Cortex of kidney (tissue), 1 donor: ENCODE measurements around the gene FRRS1L.
"Not testable (repeated sequence)": the region's sequence is repeated elsewhere in the genome, so short reads cannot be mapped to it uniquely, and the experiment has no call there.

Source experiments
- DNase-seq: peaks from one replicate; lab custom pipeline; 2025; lab: John Stamatoyannopoulos, UW

FRRS1L gene

GRCh38 chr9:109129470-109130197 is 37.4 kb downstream of the FRRS1L start:
- no peak for DNase-seq

DNA sequence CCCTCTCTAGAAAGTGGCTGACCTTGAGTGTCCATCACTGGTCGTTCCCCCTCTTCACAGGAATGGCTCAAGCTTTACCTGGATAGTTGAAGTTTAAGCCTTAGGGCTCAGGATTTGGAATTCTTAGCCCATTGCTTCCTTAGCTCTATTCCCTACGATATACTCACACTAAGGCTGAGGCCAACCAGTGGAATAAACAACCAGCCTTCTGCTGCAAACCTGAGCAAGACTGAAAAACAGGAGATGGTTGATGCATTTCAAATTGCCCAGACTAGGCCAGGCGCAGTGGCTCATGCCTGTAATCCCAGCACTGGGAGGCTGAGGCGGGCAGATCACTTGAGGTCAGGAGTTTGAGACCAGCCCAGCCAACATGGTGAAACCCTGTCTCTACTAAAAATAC is 40.4 kb downstream of the FRRS1L start:
- not testable (repeated sequence) for DNase-seq

GRCh38 chr9:109124121-109124520 is 42.9 kb downstream of the FRRS1L start:
- no peak for DNase-seq

- no peak for DNase-seq
These were observed 44.1 kb downstream of the FRRS1L start for GRCh38 chr9:109122726-109123621.

- DNase-seq = no peak
These were observed 45.7 kb downstream of the FRRS1L start for GRCh38 chr9:109121232-109121796.

DNA sequence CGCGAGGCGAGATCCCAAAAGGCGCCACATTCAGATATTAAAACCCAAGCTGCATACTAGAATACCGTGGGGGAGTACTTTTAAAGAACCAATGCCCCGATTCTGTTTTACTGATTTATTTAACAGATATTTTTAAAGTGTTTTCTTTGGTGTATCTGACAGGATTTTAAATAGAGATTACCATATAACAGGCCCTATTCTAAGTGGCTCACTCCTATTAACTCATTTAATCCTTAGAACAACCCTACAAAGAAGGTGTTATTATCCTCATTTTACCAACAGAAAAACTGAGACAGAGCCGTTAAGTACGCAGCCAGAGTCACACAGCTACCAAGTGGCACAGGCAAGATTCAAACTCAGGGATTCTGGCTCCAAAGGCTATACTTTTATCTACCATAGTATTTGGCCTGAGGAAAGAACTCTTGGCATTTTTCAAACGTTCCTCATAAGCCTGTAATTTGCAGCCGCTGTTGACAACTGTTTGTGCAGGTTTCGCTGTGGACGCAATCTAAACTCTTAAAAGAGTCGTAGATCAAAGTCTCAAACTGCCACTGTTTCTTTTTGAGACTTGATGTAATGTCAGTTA is 46.8 kb downstream of the FRRS1L start:
- DNase-seq = no peak

- peak; percentile 11 for DNase-seq
These were observed 47.4 kb downstream of the FRRS1L start, which contains the start of gene TMEM245 for GRCh38 chr9:109119439-109120203. Gene TMEM245, minus strand, starts transcription at chr9:109119947. Its CDS starts 34 bp downstream, at chr9:109119913.

DNA sequence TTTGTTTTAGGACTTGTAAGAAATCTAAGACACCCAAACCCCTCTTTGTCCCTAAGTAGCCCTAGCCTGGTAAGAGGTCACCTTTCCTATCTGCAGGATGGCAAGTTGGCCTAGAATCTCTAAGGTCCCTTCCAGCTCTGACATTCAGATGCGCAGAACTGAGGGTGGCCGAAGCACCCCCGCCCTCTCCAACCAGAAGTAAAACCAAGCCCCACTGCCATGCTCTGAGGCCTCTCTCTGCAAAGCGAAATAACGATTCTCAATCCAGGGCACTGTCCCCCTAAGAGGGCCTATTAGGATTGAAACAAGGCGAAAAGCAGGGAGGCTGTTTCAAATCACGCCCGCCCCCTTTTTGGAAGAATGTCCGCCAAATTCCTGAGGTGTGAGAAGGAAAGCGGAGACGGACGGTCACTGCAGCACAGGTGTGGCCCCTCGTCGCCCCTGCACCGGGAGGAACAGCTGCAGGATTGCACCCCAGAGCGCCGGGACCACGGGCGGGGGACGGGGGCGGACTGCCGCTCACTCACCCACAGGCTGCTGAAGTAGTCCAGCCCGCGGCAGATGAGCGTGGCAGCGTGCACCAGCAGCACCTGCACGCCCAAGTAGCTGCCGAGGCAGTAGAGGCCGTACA is 48.1 kb downstream of the FRRS1L start:
- DNase-seq = no peak

- no peak for DNase-seq
These were observed 48.9 kb downstream of the FRRS1L start for GRCh38 chr9:109117856-109118807.

DNA sequence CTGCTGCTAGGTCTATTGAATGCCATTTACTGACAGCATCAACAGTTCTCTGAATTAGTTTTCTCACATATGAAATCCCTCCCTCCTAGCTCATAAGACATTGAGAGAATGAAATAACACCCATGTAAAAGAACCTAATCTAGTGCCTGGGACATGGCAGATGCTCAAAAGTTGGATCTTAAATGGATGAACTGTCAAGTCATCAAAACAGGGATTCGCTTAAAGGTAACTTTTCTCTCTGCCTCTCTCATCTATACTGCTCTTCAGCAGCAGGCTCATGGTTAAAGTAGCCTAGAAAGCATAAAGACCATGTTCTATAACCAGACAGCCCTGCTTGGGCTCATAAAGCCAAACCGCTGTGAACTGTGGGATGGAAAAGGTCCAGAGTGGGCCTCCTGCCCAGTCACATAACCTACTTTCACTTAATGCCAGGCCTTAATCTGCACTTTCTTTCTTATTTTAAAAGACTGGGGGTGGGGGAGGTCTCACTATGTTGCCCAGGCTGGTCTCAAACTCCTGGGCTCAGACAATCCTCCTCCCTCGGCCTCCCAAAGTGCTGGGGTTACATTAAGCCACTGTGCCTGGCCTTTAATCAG is 51.0 kb downstream of the FRRS1L start:
- DNase-seq = no peak

GRCh38 chr9:109114670-109115069 is 52.4 kb downstream of the FRRS1L start:
- DNase-seq = no peak

- no peak for DNase-seq
These were observed 53.0 kb downstream of the FRRS1L start for GRCh38 chr9:109113892-109114609.

- DNase-seq = no peak
These were observed 53.8 kb downstream of the FRRS1L start for GRCh38 chr9:109113254-109113653.

GRCh38 chr9:109110329-109111021 is 56.6 kb downstream of the FRRS1L start:
- no peak for DNase-seq

- DNase-seq = no peak
These were observed 57.1 kb downstream of the FRRS1L start for GRCh38 chr9:109109967-109110328.

GRCh38 chr9:109108318-109108717 is 58.7 kb downstream of the FRRS1L start:
- DNase-seq = no peak

GRCh38 chr9:109107402-109108240 is 59.4 kb downstream of the FRRS1L start:
- DNase-seq = no peak
